Astrocyte (in vitro differentiated cells and primary cell): ENCODE data around the gene CCK. TPM values are rescaled to one million over a fixed set of nuclear protein-coding genes. Genes with fewer than 3 reads are reported as not detected.

Source experiments
- DNase-seq: peaks from one replicate; pipeline ENCODE4 v3.0.0-alpha.2; 2010; ENCODE audit warnings: low read depth
- FAIRE-seq: peaks from 2 replicates; lab custom pipeline; 2011; peaks lifted over from hg19 to GRCh38; lab: Jason Lieb, UNC
- H2AFZ ChIP-seq: 2 replicates; pipeline ENCODE4 v1.6.0; 2012; ENCODE audit warnings: low read depth, low read length, inconsistent platforms
- H3K27ac ChIP-seq: 2 replicates; pipeline ENCODE4 v1.5.1; 2011; ENCODE audit warnings: low read depth, low read length, inconsistent platforms
- H3K27me3 ChIP-seq: 2 replicates; pipeline ENCODE4 v1.6.0; 2011; ENCODE audit warnings: low read length, inconsistent platforms; ENCODE audit not compliant: insufficient read depth
- H3K36me3 ChIP-seq: 2 replicates; pipeline ENCODE4 v1.5.1; 2011; ENCODE audit warnings: low read length, inconsistent platforms; ENCODE audit not compliant: insufficient read depth
- H3K4me1 ChIP-seq: 2 replicates; pipeline ENCODE4 v1.5.1; 2011; ENCODE audit warnings: low read length, inconsistent platforms; ENCODE audit not compliant: insufficient read depth
- H3K4me2 ChIP-seq: 2 replicates; pipeline ENCODE4 v1.6.0; 2012; ENCODE audit warnings: low read length, inconsistent platforms
- H3K4me3 ChIP-seq: 2 replicates; pipeline ENCODE4 v1.5.1; 2011; ENCODE audit warnings: low read depth, mild to moderate bottlenecking, low read length, inconsistent platforms; ENCODE audit not compliant: insufficient read depth
- H3K79me2 ChIP-seq: 2 replicates; pipeline ENCODE4 v1.6.0; 2012; ENCODE audit warnings: mild to moderate bottlenecking, low read length, inconsistent platforms; ENCODE audit not compliant: insufficient read depth
- H3K9ac ChIP-seq: 2 replicates; pipeline ENCODE4 v1.6.0; 2012; ENCODE audit warnings: mild to moderate bottlenecking, low read length, inconsistent platforms
- H3K9me3 ChIP-seq: 2 replicates; pipeline ENCODE4 v1.5.1; 2012; ENCODE audit warnings: low read depth, mild to moderate bottlenecking, low read length, inconsistent platforms; ENCODE audit not compliant: insufficient read depth
- H4K20me1 ChIP-seq: 2 replicates; pipeline ENCODE4 v1.6.0; 2012; ENCODE audit warnings: low read length, inconsistent platforms; ENCODE audit not compliant: insufficient read depth
- H3K27ac Mint-ChIP-seq: one replicate; pipeline ENCODE4 v1.8.0; 2021; ENCODE audit warnings: mild to moderate bottlenecking, mixed read lengths; ENCODE audit not compliant: unreplicated experiment
- H3K27me3 Mint-ChIP-seq: one replicate; pipeline ENCODE4 v1.8.0; 2021; ENCODE audit warnings: low read depth, mixed read lengths; ENCODE audit not compliant: unreplicated experiment
- H3K36me3 Mint-ChIP-seq: one replicate; pipeline ENCODE4 v1.8.0; 2021; ENCODE audit warnings: low read depth, mixed read lengths; ENCODE audit not compliant: unreplicated experiment
- H3K4me1 Mint-ChIP-seq: one replicate; pipeline ENCODE4 v1.8.0; 2021; ENCODE audit warnings: low read depth, mixed read lengths; ENCODE audit not compliant: unreplicated experiment
- H3K4me3 Mint-ChIP-seq: one replicate; pipeline ENCODE4 v1.8.0; 2021; ENCODE audit warnings: mild to moderate bottlenecking, moderate library complexity, mixed read lengths; ENCODE audit not compliant: unreplicated experiment
- H3K9me3 Mint-ChIP-seq: one replicate; pipeline ENCODE4 v1.8.0; 2021; ENCODE audit warnings: mild to moderate bottlenecking, mixed read lengths; ENCODE audit not compliant: unreplicated experiment
- EZH2 ChIP-seq: IDR thresholded peaks from 2 replicates; pipeline ENCODE4 v1.6.1; 2012; ENCODE audit warnings: mild to moderate bottlenecking, low read length, inconsistent platforms; ENCODE audit not compliant: insufficient read depth
- total RNA-seq: library from RNA; stranded (reverse); gene quantifications from 2 replicates; pipeline ENCODE4 v1.2.1, GENCODE V29; 2021
- TF ChIP-seq, protein P1 (sequence below): IDR thresholded peaks from 2 replicates; pipeline ENCODE4 v1.5.1; 2011; ENCODE audit warnings: low read depth, mild to moderate bottlenecking, inconsistent platforms, low read length, moderate library complexity; ENCODE audit not compliant: insufficient read depth

Gene CCK
- total RNA-seq, 1 donor from 2014 or later = not detected

DNA sequence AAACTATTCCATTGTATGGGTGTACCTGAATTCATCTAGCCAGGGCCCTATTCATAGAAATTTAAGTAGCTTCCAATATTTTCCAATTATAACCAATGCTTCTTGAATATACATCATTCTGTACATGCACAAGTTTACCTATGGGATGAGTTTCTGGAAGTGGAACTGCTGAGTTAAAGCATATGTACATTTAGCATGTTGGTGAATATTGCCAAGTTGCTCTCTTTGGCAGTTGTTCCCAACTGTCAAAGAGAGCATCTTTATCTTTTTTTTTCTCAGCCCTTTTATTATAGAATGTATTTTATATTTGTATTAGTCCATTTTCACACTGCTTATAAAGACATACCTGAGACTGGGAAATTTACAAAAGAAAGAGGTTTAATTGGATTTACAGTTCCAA is 8.3 kb upstream of the CCK start:
- Histone ChIP-seq H3K36me3 (no peaks in the 10 kb centered on the region), H3K9ac (no peak overlapping the region), H3K4me2 (no peak overlapping the region), H3K4me3 (no peak overlapping the region), H3K79me2 (no peaks in the 10 kb centered on the region), H3K27ac (no peak overlapping the region), H3K9me3 (no peaks in the 10 kb centered on the region), H3K4me1 (no peaks in the 10 kb centered on the region), H4K20me1 (no peaks in the 10 kb centered on the region), H3K27me3 (peaks cover 12% of the 10 kb centered on the region), H2AFZ (no peak overlapping the region)
- H3K4me3 Mint-ChIP-seq = no peak overlapping the region
- no peak for DNase-seq
- no peak overlapping the region for H3K27ac Mint-ChIP-seq
- no peak for TF ChIP-seq EZH2
- TF ChIP-seq, protein P1, sequence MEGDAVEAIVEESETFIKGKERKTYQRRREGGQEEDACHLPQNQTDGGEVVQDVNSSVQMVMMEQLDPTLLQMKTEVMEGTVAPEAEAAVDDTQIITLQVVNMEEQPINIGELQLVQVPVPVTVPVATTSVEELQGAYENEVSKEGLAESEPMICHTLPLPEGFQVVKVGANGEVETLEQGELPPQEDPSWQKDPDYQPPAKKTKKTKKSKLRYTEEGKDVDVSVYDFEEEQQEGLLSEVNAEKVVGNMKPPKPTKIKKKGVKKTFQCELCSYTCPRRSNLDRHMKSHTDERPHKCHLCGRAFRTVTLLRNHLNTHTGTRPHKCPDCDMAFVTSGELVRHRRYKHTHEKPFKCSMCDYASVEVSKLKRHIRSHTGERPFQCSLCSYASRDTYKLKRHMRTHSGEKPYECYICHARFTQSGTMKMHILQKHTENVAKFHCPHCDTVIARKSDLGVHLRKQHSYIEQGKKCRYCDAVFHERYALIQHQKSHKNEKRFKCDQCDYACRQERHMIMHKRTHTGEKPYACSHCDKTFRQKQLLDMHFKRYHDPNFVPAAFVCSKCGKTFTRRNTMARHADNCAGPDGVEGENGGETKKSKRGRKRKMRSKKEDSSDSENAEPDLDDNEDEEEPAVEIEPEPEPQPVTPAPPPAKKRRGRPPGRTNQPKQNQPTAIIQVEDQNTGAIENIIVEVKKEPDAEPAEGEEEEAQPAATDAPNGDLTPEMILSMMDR = no peak
- peaks cover 46% of the 10 kb centered on the region for H3K27me3 Mint-ChIP-seq
- H3K4me1 Mint-ChIP-seq = no peaks in the 10 kb centered on the region
- no peak for FAIRE-seq
- H3K9me3 Mint-ChIP-seq = peaks cover 17% of the 10 kb centered on the region
- H3K36me3 Mint-ChIP-seq = no peaks in the 10 kb centered on the region

DNA sequence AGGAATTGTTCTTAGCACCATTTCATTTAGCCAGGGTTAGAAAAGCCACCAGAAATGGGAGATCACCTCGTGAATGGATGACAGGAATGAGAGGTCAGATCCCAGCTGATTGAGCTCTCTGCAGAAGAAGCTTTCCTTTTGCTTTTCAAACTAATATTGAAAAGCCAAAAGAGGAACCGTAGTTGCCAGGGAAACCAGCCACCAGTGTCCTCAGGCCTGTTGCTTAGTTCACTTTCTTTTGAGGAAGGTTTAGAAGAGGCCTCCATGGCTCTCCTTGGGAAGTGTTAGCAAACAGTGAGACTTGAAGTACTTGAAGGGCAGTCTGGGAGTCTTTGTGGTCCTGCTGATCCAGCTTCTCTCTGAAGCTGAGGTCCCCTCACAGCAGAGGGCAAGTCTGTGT is 7.4 kb upstream of the CCK start:
- Histone ChIP-seq H3K27ac (no peak overlapping the region), H3K27me3 (peaks cover 18% of the 10 kb centered on the region), H3K4me1 (no peaks in the 10 kb centered on the region), H3K4me3 (no peak overlapping the region), H3K9ac (no peak overlapping the region), H2AFZ (no peak overlapping the region), H4K20me1 (no peaks in the 10 kb centered on the region), H3K36me3 (no peaks in the 10 kb centered on the region), H3K9me3 (no peaks in the 10 kb centered on the region), H3K79me2 (no peaks in the 10 kb centered on the region), H3K4me2 (no peak overlapping the region)
- Mint-ChIP-seq H3K27ac (no peak overlapping the region), H3K27me3 (peaks cover 52% of the 10 kb centered on the region), H3K4me1 (no peaks in the 10 kb centered on the region), H3K9me3 (peaks cover 12% of the 10 kb centered on the region), H3K36me3 (no peaks in the 10 kb centered on the region), H3K4me3 (no peak overlapping the region)
- DNase-seq (no peak), FAIRE-seq (no peak)
- TF ChIP-seq, protein P1 = no peak
- TF ChIP-seq EZH2 = no peak

DNA sequence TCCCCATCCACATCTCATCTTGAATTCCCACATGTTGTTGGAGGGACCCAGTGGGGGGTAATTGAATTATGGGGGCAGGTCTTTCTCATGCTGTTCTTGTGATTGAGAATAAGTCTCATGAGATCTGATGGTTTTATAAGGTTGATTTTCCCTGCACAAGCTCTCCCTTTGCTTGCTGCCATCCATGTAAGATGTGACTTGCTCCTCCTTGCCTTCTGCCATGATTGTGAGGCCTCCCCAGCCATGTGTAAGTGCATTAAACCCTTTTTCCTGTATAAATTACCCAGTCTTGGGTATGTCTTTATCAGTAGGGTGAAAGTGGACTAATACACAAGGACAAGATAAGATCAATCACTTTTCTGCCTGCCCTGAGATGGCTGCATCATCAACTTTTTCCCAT is 5.8 kb upstream of the CCK start:
- Histone ChIP-seq H3K79me2 (no peaks in the 10 kb centered on the region), H2AFZ (no peak overlapping the region), H3K27ac (no peak overlapping the region), H3K36me3 (no peaks in the 10 kb centered on the region), H3K4me3 (no peak overlapping the region), H3K9ac (no peak overlapping the region), H3K27me3 (peaks cover 24% of the 10 kb centered on the region), H3K4me2 (no peak overlapping the region), H3K9me3 (no peaks in the 10 kb centered on the region), H4K20me1 (no peaks in the 10 kb centered on the region), H3K4me1 (no peaks in the 10 kb centered on the region)
- Mint-ChIP-seq H3K4me1 (no peaks in the 10 kb centered on the region), H3K36me3 (no peaks in the 10 kb centered on the region), H3K27me3 (peaks cover 53% of the 10 kb centered on the region), H3K4me3 (no peak overlapping the region), H3K27ac (no peak overlapping the region), H3K9me3 (peaks cover 16% of the 10 kb centered on the region)
- no peak for TF ChIP-seq EZH2
- TF ChIP-seq, protein P1 = no peak
- no peak for DNase-seq
- no peak for FAIRE-seq
